Measurements from ENCODE around the gene FBN3.

FBN3 gene

DNA sequence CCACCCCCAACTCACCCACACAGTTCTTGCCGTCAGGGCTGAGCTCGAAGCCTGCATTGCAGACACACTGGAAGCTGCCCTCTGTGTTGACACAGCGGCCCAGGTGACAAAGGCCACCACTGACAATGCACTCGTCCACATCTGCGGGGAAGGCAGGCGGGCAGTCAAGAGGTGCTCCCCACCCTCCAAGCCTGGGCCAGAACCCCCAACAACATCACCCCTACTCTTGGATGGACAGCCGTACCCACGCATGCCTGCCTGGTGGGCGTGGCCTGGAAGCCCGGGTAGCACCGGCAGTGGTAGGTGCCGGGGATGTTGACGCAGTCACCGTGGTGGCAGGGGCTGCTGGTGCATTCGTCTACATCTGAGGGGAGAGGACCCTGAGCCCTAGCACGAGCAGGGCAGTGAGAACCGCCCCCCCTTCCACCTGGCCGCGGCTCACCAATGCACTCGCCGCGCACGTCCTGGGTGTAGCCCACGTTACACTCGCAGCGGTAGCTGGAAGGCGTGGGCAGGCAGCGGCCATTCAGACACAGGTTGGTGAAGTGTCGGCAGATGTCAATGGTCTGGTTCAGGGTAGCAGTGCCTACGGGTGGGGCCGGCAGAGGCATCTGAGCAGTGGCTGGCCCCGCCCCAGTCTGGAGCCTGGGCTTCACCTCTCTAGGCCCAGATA, 13.3 kb downstream of the FBN3 start:
- Mint-ChIP-seq H3K4me1 (no peaks in the 10 kb centered on the region), H3K9me3 (no peaks in the 10 kb centered on the region), H3K4me3 (no peak overlapping the region), H3K27me3 (no peaks in the 10 kb centered on the region), H3K27ac (no peak overlapping the region)
- no peak for ATAC-seq
- no peak for DNase-seq

DNA sequence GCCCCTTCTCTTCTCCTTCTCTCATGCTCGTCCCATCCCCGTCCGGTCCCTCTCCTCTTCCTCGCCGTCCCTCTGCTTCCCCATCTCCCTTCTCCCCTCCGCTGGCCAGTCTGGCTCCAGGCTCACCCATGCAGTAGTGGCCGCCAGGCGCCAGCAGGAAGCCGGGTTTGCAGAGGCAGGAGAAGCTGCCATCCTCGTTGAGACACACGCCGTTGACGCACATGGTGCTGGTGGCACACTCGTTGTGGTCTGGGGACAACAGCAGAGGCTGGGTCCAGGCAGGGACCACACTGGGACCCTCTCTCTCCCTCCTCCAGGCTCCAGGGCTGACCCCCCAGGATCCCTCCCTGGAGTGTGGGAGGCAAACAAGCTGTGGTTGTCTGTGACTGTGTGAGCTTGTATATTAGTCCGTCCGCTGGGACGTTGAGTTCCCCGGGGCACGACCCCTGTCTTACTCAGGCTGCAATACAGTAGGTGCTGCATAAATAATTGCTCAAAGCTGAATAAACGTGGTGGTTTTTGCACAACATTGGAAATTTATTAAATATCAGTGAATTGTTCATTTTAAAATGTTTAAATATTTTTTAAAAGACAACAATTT, 16.4 kb downstream of the FBN3 start:
- Mint-ChIP-seq H3K27ac (no peak overlapping the region), H3K4me3 (no peak overlapping the region), H3K4me1 (no peaks in the 10 kb centered on the region), H3K9me3 (no peaks in the 10 kb centered on the region), H3K27me3 (no peaks in the 10 kb centered on the region)
- DNase-seq (no peak), ATAC-seq (no peak)

DNA sequence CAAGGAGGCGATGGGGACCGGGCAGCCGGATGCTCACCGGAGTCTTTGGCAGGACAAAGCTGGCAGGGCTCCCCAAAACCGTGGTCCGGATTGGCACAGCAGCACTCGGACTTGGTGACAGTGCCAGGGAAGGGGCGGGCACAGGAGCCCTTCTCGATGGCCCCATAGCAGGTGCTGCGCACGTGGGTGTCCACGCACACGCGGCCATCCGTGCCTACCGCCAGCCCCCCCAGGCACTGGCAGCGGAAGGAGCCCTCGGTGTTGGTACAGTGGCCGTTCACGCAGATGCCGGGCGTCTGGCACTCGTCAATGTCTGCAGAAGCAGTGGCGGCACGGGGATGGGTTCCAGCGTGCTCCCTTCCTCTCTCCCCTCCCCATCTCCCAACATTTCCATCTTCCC, 17.9 kb downstream of the FBN3 start:
- H3K27me3 Mint-ChIP-seq = no peaks in the 10 kb centered on the region
- H3K4me1 Mint-ChIP-seq = no peaks in the 10 kb centered on the region
- H3K4me3 Mint-ChIP-seq = no peak overlapping the region
- ATAC-seq = no peak
- DNase-seq = no peak
- no peaks in the 10 kb centered on the region for H3K9me3 Mint-ChIP-seq
- H3K27ac Mint-ChIP-seq = peak overlapping the region in 1 of 2 donors; percentile 71

DNA sequence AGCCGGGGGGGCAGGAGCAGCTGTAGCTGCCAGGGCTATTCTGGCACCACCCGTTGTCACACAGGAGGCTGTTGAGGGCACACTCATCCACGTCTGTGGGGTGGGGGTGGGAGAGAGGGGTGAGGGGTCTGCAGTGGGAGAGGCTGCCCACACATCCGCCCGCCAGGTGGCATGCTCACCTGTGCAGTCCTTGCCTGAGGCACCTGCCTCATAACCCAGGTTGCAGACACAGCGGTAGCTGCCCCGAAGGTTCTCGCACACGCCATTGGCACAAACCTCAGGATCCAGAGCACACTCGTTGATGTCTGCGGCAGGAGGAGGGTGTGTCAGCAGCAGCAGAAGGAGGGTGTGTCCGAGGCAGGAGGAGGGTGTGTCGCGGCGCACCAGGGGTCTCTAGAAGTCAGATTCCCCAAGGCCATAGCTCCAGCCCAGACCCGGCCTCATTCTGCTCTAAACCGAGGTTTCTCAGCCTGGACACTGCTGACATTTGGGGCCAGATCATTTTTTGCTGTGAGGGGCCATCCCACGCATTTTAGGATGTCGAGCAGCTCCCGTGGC, 20.3 kb downstream of the FBN3 start:
- DNase-seq = no peak
- ATAC-seq = no peak
- no peaks in the 10 kb centered on the region for H3K4me1 Mint-ChIP-seq
- H3K4me3 Mint-ChIP-seq = no peak overlapping the region
- H3K27ac Mint-ChIP-seq = no peak overlapping the region
- H3K27me3 Mint-ChIP-seq = peaks cover 1% of the 10 kb centered on the region
- no peaks in the 10 kb centered on the region for H3K9me3 Mint-ChIP-seq

DNA sequence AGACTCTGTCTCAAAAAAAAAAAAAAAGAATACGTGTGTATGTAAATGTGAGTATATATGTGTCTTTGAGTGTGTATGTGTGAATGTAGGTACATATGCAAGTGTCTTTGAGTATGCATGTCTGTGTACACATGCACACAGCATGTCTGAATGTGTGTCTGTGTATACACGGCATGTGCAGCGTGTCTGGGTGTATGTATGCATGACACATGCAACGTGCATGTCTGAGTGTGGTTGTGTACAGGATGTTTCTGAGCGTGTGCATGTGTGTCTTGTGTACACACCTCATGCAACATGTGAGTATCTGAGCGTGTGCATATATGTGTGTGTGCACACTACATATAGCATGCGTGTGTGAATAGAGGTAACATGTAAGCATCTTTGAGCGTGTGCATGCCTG, 20.8 kb downstream of the FBN3 start:
- Mint-ChIP-seq H3K27ac (no peak overlapping the region), H3K9me3 (no peaks in the 10 kb centered on the region), H3K4me3 (no peak overlapping the region), H3K4me1 (no peaks in the 10 kb centered on the region), H3K27me3 (peaks cover 7% of the 10 kb centered on the region)
- ATAC-seq (no peak), DNase-seq (no peak)

DNA sequence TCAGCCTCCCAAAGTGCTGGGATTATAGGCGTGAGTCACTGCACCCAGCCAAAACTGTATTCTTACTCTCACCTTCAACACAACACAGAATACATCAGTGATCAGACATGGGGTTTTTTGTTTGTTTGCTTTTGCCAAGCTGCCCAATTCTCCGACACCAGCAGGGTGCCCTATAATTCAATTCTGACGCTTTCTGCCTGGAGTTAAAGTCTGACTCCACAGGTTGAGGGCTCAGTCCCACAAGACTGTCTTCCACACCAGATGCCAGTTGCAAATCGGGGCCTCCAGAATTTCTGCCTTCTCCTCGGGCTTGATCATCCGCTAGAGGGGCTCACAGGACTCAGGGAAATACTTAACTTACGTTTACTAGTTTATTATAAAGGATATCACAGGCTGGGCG, 22.1 kb downstream of the FBN3 start:
- H3K4me1 Mint-ChIP-seq = no peaks in the 10 kb centered on the region
- no peak for DNase-seq
- no peaks in the 10 kb centered on the region for H3K9me3 Mint-ChIP-seq
- no peak overlapping the region for H3K4me3 Mint-ChIP-seq
- H3K27ac Mint-ChIP-seq = peak overlapping the region in 1 of 2 donors; percentile 33
- ATAC-seq = no peak
- H3K27me3 Mint-ChIP-seq = peaks cover 8% of the 10 kb centered on the region

DNA sequence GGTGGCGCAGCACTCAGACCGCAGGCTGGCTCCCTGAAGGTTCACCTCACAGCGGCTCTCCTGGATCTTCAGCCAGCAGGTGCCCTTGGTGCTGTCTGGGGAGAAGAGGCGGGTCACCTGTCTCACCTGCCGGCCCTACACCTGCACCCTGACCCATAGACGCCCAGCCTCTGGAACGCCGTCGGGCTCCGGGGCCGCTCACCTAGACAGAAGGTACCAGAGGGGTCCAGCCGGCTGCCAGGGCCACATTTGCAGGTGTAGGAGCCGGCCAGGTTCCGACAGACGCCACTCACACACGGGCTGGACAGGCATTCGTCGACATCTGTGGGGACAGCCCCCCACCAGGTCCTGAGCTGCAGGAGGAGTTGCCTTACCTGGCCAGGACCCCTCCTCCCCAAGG, 22.9 kb downstream of the FBN3 start:
- Mint-ChIP-seq H3K9me3 (no peaks in the 10 kb centered on the region), H3K27me3 (peaks cover 8% of the 10 kb centered on the region), H3K4me3 (no peak overlapping the region), H3K4me1 (no peaks in the 10 kb centered on the region), H3K27ac (no peak overlapping the region)
- ATAC-seq (no peak), DNase-seq (no peak)

DNA sequence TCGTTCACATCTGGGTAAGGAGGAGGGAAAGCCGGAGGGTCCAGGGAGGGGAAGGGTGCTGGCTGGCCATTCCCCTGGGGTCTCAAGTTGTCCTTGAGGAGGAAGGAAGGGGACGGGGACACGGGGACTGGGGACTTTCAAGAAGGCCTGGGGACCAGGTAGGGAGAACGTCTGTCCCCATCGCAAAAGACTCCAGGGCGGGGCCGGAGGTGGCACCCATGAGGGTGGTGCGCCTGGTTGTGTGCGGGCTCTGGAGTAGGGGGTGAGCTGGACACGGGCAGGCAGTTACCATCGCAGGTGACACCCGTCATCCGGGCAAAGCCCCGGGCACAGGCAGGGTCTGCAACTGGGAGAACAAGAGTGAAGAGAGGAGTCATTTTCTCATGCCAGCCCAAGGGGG, 23.4 kb downstream of the FBN3 start:
- ATAC-seq = no peak
- no peaks in the 10 kb centered on the region for H3K9me3 Mint-ChIP-seq
- peaks cover 8% of the 10 kb centered on the region for H3K27me3 Mint-ChIP-seq

DNA sequence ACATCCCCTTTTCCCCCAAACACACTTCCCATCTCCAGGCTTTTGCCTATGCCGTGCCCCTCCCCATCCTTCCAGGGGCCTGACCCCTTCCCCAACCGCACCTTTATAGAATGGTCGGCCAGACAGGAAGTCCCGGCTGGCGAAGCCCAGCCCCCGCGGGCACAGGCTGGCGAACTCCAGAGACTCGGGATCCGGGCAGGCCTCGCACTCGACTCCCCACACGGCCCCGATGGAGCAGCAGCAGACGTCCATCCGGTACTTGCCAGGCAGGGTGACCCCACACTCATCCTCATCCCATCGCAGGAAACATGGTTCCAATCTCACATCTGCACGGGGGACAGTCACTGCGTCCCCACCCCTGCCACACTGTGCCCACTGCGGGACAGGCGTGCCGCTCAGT, 25.7 kb downstream of the FBN3 start:
- no peak overlapping the region for H3K27ac Mint-ChIP-seq

More for the DNA sequence above, 23.4 kb downstream of the FBN3 start:
- H3K27ac Mint-ChIP-seq = no peak overlapping the region
- H3K4me1 Mint-ChIP-seq = no peaks in the 10 kb centered on the region
- no peak for DNase-seq
- H3K4me3 Mint-ChIP-seq = no peak overlapping the region

DNA sequence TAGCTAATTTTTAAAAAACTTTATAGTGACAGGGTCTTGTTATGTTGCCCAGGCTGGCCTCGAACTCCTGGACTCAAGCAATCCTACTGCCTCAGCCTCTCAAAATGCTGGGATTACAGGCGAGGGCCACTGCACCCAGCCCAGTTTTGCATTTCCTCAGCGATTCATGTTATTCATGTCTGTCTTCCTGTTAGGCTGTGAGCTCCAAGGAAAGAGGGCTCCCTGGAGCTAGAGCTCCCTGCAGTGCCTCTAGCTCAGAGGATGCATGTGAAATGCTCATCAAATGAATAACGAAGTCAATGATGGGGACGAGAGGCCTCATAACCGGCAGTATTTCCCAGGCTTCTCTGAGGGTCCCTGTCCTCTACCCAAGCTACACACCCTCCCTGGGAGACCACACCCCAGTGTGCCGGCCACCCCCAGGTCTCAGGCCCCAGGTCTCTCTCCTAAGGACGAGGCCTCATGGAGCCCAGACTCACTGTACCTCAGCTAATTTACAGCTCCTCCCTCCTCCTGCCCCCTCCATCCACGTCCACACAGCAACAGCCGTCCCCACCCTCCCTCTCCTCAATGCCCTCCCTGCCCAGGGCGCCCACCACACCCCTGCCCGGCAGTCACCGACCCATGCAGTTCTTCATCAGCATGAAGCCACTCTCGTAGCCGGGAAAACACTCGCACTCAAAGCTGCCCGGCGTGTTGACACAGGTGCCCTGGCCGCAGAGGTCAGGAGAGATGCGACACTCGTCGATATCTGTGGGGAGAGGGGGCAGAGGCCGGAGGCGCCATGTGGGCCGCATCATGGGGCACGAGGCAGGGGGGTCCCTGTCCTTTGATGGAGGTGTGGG, 28.5 kb downstream of the FBN3 start:
- H3K27me3 Mint-ChIP-seq = peaks cover 8% of the 10 kb centered on the region
- no peak for DNase-seq
- no peaks in the 10 kb centered on the region for H3K9me3 Mint-ChIP-seq
- no peak overlapping the region for H3K27ac Mint-ChIP-seq
- H3K4me1 Mint-ChIP-seq = no peaks in the 10 kb centered on the region
- no peak overlapping the region for H3K4me3 Mint-ChIP-seq
- no peak for ATAC-seq

More for the DNA sequence above, 25.7 kb downstream of the FBN3 start:
- H3K4me3 Mint-ChIP-seq = no peak overlapping the region
- H3K9me3 Mint-ChIP-seq = no peaks in the 10 kb centered on the region
- DNase-seq = no peak
- H3K27me3 Mint-ChIP-seq = peaks cover 8% of the 10 kb centered on the region
- ATAC-seq = no peak
- H3K4me1 Mint-ChIP-seq = no peaks in the 10 kb centered on the region

DNA sequence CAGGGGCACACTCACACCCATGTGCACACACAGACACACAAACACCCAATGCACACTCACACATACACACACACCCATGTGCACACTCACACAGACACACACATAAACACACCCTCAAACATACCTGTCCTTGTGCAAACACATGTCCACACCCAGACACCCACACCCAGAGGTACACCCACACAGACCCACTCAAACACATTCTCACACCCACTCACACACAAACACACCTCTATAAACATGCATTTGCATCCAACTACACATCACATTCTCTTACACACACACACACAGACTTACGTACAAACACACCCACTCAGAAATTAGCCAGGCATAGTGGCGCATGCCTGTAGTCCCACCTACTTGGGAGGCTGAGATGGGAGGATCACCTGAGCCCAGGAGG, 31.4 kb downstream of the FBN3 start:
- Mint-ChIP-seq H3K4me1 (no peaks in the 10 kb centered on the region), H3K9me3 (no peaks in the 10 kb centered on the region), H3K27me3 (no peaks in the 10 kb centered on the region), H3K27ac (no peak overlapping the region), H3K4me3 (no peak overlapping the region)
- ATAC-seq = no peak
- DNase-seq = no peak

DNA sequence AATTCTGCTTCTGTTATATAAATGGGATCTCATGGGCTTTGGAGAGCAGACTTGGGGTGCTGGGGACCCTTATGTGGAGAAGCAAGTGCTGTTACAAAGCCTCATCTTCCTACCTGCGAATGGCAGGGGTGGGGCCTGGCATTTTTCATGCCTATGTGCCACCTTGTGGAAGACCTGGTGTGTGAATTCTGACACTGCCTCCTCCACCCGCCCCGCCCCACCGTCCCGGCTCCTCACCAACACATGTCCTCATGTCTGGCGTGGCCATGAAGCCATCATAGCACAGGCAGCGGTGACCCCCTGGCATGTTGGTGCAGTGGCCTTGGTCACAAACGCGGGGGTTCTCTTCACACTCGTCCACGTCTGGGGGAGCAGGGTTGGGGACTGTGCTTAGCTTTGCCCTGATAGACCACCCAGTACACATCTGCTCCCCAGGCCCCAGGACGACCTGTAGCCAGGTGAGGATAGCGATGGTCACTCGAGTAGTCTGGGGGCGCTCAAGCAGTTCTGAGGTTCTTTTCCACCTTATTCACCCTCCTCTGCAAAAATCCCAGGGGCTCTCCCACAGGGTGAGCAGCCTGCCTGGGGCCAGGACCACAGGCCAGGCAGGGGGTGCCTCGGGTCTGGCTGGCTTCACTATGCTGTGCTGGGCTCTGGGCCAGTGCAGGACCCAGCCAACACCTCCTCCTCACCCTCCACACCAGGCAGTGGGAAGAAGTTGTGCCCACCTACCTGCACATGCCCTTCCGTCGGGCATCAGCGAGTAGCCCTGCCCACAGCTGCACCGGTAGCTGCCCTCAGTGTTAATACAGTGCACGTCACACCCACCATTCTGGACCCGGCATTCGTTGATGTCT, 32.7 kb downstream of the FBN3 start:
- ATAC-seq (no peak), DNase-seq (no peak)
- Mint-ChIP-seq H3K27me3 (no peaks in the 10 kb centered on the region), H3K4me1 (no peaks in the 10 kb centered on the region), H3K9me3 (no peaks in the 10 kb centered on the region), H3K4me3 (no peak overlapping the region), H3K27ac (no peak overlapping the region)

DNA sequence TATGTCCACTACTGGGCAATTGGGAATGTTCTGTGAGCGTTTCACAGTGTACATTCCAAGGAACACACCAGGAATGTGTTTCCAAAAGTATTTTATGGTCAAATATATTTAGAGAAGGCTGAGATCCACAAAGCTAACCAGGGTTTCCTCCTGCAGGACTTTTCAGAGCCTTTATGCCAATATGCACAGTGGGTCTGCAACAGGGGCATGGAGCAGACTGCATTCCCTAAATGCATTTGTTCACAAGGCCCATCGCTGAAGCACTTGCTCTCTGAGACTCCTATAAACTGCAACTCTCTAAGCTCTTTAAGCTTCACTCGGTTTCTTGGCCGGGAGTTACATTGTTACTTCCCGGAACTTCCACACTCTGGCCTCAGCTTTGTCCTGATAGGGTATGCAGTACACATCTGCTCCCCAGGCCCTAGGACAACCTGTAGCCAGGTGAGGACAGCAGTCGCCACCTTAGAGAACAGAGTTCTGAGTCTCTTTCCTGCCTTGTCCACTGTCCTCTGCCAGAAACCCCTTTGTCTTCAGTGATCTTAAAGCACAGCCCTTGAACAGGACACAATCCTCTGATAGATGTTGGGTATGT, 33.5 kb downstream of the FBN3 start:
- no peaks in the 10 kb centered on the region for H3K4me1 Mint-ChIP-seq
- H3K27ac Mint-ChIP-seq = no peak overlapping the region

DNA sequence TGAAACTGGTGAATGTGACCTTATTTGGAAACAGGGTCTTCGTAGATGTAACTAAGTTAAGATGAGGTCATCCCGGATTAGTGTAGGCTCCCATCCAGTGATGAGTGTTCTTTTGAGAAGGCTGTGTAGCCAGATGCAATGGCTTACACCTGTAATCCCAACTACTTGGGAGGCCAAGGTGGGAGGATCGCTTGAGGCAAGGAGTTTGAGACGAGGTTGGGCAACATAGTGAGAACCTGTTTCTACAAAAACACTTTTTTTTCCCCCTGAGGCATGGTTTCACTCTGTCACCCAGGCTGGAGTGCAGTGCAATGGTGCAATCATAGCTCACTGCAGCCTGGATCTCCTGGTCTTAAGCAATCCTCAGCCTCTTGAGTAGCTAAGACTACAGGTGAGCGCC, 36.4 kb downstream of the FBN3 start:
- H3K4me1 Mint-ChIP-seq = no peaks in the 10 kb centered on the region
- ATAC-seq = no peak
- H3K4me3 Mint-ChIP-seq = no peak overlapping the region

More for the DNA sequence above, 33.5 kb downstream of the FBN3 start:
- Mint-ChIP-seq H3K27me3 (no peaks in the 10 kb centered on the region), H3K9me3 (no peaks in the 10 kb centered on the region), H3K4me3 (no peak overlapping the region)
- no peak for DNase-seq
- ATAC-seq = no peak

DNA sequence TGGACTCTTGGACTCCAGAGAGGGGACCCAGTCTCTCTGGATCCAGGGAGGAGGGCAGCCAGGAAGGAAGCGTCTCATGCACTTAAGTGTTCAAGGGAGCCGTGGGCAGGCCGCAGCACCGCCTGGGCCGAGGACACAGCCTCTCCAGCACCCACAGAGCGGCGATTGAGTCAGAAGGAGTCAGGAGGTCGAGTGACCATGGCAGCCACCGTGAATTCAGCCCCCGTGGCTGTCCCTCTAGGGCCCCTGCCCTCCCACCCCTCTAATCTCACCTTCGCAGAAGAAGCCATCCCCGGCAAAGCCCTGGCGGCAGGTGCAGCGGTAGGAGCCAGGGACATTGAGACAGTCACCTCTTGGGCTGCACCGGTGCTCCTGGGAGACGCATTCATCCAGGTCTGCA, 38.0 kb downstream of the FBN3 start:
- DNase-seq = no peak
- ATAC-seq = no peak
- no peaks in the 10 kb centered on the region for H3K4me1 Mint-ChIP-seq
- H3K27ac Mint-ChIP-seq = no peak overlapping the region
- no peaks in the 10 kb centered on the region for H3K27me3 Mint-ChIP-seq
- H3K4me3 Mint-ChIP-seq = no peak overlapping the region
- no peaks in the 10 kb centered on the region for H3K9me3 Mint-ChIP-seq

More for the DNA sequence above, 36.4 kb downstream of the FBN3 start:
- DNase-seq = no peak
- H3K27me3 Mint-ChIP-seq = no peaks in the 10 kb centered on the region
- no peaks in the 10 kb centered on the region for H3K9me3 Mint-ChIP-seq
- H3K27ac Mint-ChIP-seq = peak overlapping the region in 1 of 2 donors; percentile 27
